Prostate gland (tissue), 2 donors: ENCODE measurements around the gene ARHGAP4. TPM values are rescaled to one million over a fixed set of nuclear protein-coding genes. Genes with fewer than 3 reads are reported as not detected.

Source experiments
- DNase-seq: peaks from one replicate; pipeline ENCODE4 v3.0.0-alpha.2; 2019; ENCODE audit warnings: low spot score
- H3K27ac ChIP-seq, 2 donors: fragments of 200-600 bp; sonication (generic); 2 replicates each; pipeline ENCODE4 v1.5.1; 2017 to 2019
- H3K27me3 ChIP-seq: fragments of 200-600 bp; sonication (generic); replicated peaks from 2 replicates; pipeline ENCODE4 v1.5.1; 2019; ENCODE audit not compliant: insufficient read depth
- H3K36me3 ChIP-seq, 2 donors: fragments of 200-600 bp; sonication (generic); 1 replicate in 1 of 2; 2 replicates in 1 of 2; pipeline versions ENCODE4 v1.5.1 to v1.8.1; 2017 to 2019
- H3K4me1 ChIP-seq: fragments of 200-600 bp; sonication (generic); replicated peaks from 2 replicates; pipeline ENCODE4 v1.5.1; 2019
- H3K4me3 ChIP-seq, 2 donors: fragments of 200-600 bp; sonication (generic); 2 replicates each; pipeline ENCODE4 v1.5.1; 2017 to 2019
- H3K9me3 ChIP-seq: fragments of 200-600 bp; sonication (generic); 2 replicates; pipeline ENCODE4 v1.5.1; 2017
- CTCF ChIP-seq, 4 experiments: fragments of 200-600 bp in 2 of 4; fragments of 450-650 bp in 2 of 4; sonication (generic) in 2 of 4; IDR thresholded peaks; 1 replicate in 3 of 4; 2 replicates in 1 of 4; pipeline ENCODE4 v1.5.1; 2016 to 2019; ENCODE audit warnings: antibody characterized with exemption in 4 of 4, mild to moderate bottlenecking in 2 of 4, moderate library complexity in 2 of 4
- POLR2A ChIP-seq: fragments of 450-650 bp; IDR thresholded peaks from one replicate; pipeline ENCODE4 v1.6.1; 2016; ENCODE audit warnings: antibody characterized with exemption, mild to moderate bottlenecking
- POLR2AphosphoS5 ChIP-seq: sonication (generic); formaldehyde crosslinking; IDR thresholded peaks from one replicate; pipeline ENCODE4 v1.6.1; 2017; ENCODE audit warnings: antibody characterized with exemption
- WGBS: methylation state at CpG from one replicate; pipeline ENCODE4 v1.1.5; 2018; 5-methylcytosine and 5-hydroxymethylcytosine counted together
- intact Hi-C: fragments of 100-400 bp; cut with DNase I; formaldehyde crosslinking; loops from one replicate; pipeline ENCODE4 v1.14.2; 2022
- total RNA-seq, 2 donors: library from RNA; depleted of rRNA; stranded (reverse); fragments of >200 nt; gene quantifications; one replicate each; pipeline ENCODE4 v1.1.0, GENCODE V29; 2016

ARHGAP4 gene
- total RNA-seq, 2 donors from 2014 or later = 11.9 to 41.1 TPM

GRCh38 chrX:153913211-153913610 lies 12.9 kb downstream of the ARHGAP4 start:
- WGBS = 82% methylated on average over 5 of the region's 17 CpGs
- intact Hi-C loops = no loop called here
- H3K36me3 ChIP-seq = no peaks in the 10 kb centered on the region
- no peak overlapping the region for H3K4me3 ChIP-seq
- DNase-seq = no peak
- TF ChIP-seq CTCF (IDR thresholded peaks at IDR 0.05) = no peak
- no peak for TF ChIP-seq POLR2AphosphoS5
- TF ChIP-seq POLR2A = no peak
- no peak overlapping the region for H3K27ac ChIP-seq
- H3K9me3 ChIP-seq = no peaks in the 10 kb centered on the region
- no peaks in the 10 kb centered on the region for H3K27me3 ChIP-seq
- no peaks in the 10 kb centered on the region for H3K4me1 ChIP-seq

- H3K27me3 ChIP-seq = no peaks in the 10 kb centered on the region
- H3K27ac ChIP-seq = no peak overlapping the region
- intact Hi-C loops = no loop called here
- TF ChIP-seq CTCF (IDR thresholded peaks at IDR 0.05) (no peak), POLR2AphosphoS5 (no peak), POLR2A (no peak)
- H3K9me3 ChIP-seq = no peaks in the 10 kb centered on the region
- no peaks in the 10 kb centered on the region for H3K4me1 ChIP-seq
- DNase-seq = no peak
- no peak overlapping the region for H3K4me3 ChIP-seq
- H3K36me3 ChIP-seq = no peaks in the 10 kb centered on the region
- 85% methylated on average over 6 of the region's 6 CpGs for WGBS
Measured at GRCh38 chrX:153911798-153912197, 14.3 kb downstream of the ARHGAP4 start.

- intact Hi-C loops = no loop called here
- H3K27me3 ChIP-seq = no peaks in the 10 kb centered on the region
- no CpG with 5 or more reads among the region's 22 CpGs for WGBS
- H3K4me3 ChIP-seq = no peak overlapping the region
- H3K27ac ChIP-seq = no peak overlapping the region
- TF ChIP-seq POLR2A (no peak), POLR2AphosphoS5 (no peak), CTCF (IDR thresholded peaks at IDR 0.05) (no peak)
- no peaks in the 10 kb centered on the region for H3K36me3 ChIP-seq
- no peaks in the 10 kb centered on the region for H3K4me1 ChIP-seq
- no peaks in the 10 kb centered on the region for H3K9me3 ChIP-seq
- no peak for DNase-seq
Measured at GRCh38 chrX:153910446-153910845, 15.6 kb downstream of the ARHGAP4 start.

DNA sequence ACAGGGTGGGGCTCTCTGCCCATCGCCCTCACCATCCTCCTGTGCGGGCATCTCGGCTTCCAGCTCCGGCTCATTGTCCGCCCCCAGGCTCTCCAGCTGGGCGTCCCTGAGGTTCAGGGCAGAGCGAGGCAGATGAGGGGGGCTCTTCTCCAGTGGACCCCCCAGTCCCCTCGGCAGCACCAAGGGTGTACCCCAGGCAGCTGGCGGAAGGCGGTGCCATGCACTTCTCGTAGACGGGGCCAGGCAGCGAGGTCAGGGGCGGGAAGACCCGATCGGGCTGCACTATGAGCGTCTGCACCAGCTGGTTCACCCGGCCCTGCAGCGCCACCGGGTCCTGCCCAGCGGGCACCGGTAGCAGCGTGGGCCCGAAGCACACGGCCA lies 16.1 kb downstream of the ARHGAP4 start:
- Histone ChIP-seq H3K27ac (no peak overlapping the region), H3K36me3 (no peaks in the 10 kb centered on the region), H3K9me3 (no peaks in the 10 kb centered on the region), H3K4me1 (no peaks in the 10 kb centered on the region), H3K27me3 (no peaks in the 10 kb centered on the region), H3K4me3 (no peak overlapping the region)
- WGBS = 85% methylated on average over 4 of the region's 25 CpGs
- intact Hi-C loops = no loop called here
- no peak for DNase-seq
- TF ChIP-seq CTCF (IDR thresholded peaks at IDR 0.05) = no peak
- TF ChIP-seq POLR2AphosphoS5 = no peak
- no peak for TF ChIP-seq POLR2A

- Histone ChIP-seq H3K27ac (no peak overlapping the region), H3K4me1 (no peaks in the 10 kb centered on the region), H3K4me3 (no peak overlapping the region), H3K9me3 (no peaks in the 10 kb centered on the region), H3K36me3 (no peaks in the 10 kb centered on the region), H3K27me3 (no peaks in the 10 kb centered on the region)
- WGBS = 65% methylated on average over 15 of the region's 37 CpGs
- intact Hi-C loops = no loop called here
- TF ChIP-seq POLR2A (no peak), CTCF (IDR thresholded peaks at IDR 0.05) (no peak), POLR2AphosphoS5 (no peak)
- no peak for DNase-seq
Measured at GRCh38 chrX:153909024-153909979, 16.8 kb downstream of the ARHGAP4 start.
